Raji (cell line): Measurements from ENCODE around the gene EML1.

Source experiments
- POLR2A ChIP-seq: IDR thresholded peaks from 2 replicates; pipeline ENCODE4 v1.6.1; 2011; ENCODE audit warnings: low read depth, low read length, control low read depth; ENCODE audit not compliant: insufficient read depth

EML1 gene

DNA sequence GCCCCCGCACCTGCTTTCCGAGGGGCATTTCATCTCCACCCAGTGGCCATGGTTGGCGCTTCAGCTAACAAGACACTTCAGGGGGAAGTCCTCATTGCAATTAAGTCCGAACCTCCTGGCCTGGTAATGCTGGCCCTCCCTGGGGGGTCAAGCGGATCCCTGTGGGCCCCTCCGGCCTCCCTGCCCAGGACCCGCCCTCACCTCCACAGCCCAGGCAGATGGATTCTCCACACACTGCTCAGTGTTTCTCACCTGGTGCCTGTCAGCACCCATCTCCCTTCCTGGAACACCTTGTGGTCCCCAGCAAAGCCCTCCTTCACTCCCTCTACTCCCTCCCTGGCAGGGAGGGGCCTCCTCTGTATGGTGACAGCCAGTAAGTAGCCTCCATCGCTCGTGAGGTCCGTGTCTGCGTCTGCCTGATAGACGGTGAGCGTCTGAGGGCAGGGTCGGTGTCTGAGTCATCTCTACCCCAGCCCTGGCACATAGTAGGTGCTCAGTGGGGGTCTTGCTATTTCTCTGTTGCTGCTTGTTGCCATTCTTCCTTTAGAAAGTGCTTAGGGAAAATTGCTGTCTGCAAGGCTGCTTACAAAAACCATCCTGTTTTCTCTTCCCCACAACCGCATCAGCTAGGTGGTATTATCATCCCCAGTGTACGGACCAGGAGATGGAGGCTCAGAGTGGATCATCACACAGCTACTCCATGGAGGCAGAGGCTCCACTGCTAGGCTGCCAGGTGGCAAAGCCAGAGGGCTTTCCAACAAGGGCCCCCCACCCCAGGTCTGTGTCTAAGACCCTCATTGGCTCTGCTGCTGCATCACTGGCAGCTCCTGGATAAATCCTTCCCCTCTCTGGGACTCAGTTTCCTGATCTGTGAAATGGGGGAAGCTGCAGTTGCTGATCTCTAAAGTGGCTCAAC, 39.7 kb upstream of the EML1 start:
- TF ChIP-seq POLR2A = no peak

DNA sequence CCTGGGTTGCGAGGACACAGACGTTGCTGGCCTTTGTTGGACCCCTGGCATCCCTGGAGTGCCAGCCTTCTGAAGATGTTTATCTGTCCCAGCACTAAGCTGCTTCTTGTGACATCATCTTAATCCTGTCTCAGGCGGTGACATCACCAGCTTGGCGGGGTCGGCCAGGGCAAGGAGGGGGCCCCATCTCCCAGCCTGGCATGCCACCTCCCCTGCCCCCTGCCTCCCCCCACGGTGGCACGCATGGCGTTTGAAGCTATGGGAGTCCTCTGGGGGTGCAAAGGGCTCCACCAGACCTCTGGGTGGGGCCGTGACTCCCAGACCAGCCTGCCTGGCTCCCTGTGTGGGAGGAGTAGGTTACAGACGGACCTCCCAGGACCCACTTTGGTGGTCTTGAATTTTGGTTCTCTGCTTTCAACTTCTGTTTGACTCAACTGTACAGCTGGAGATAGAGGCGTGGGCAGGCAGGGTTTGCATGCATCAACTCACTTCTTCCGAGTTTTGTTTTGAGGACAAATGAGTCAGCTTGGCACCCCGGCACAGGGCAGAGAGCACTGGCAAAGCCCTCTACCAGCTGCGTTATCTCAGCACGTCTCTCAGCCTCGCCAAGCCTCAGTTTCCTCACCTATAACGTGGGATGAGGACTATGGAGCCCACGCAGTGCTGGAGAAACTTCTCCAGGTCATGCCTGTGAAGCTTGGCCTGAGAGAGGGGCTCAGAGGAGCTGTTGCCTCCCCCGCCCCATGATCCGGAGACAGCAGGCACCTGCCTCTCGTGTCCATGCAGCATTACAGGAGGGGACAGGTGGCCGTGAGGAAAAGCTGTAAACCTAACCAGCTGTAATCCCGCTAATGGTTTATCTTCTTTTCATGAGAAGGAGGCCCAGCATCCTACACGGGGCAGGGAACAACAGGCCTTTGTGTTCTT, 38.8 kb upstream of the EML1 start:
- TF ChIP-seq POLR2A = no peak

GRCh38 chr14:99755068-99755405, 38.2 kb upstream of the EML1 start:
- no peak for TF ChIP-seq POLR2A

DNA sequence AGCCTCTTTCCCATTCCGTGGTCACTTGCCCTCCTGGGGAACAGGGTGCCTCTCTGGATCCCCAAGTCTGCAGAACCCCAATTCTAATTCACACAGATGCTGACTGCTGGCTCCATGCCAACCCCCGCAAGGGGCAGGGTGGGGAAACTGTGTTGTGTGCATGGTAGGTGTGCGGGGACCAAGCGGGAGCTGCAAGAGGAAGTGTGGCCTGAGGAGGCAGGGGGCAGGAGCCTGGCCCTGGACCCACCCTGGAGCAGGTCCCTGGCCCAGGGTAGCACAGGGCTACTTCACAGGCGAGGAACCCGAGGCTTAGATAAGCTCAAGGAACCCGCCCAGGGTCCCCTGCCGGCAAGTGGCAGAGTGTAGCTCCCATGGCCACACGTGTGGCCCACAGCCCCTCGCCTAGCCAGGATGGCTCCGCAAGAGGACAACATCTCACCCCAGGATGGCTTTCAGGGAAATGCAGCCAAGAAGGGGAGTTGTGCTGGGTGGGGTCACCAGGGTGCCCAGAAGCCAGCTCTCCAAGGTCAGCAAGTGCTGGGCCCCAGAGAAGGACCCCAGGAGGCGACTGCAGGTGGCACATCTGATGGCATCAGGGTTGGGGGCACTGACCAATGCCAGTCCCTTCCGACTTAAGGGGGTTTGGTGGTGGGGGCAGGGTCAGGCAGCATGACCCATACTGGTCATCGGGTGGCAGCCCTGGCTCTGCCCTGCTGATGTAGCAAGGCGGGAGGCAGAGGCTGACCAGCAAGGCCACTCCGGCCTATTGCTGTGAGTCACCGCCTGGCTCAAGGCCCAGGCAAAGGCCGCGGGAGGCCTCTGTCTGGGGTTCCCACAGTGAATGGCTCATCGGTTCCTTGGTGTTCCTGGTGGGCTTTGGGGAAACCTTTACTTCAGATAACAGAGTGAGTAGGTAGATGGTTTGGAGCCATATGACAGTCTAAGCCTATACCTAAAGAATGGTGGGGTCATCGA, 37.3 kb upstream of the EML1 start:
- no peak for TF ChIP-seq POLR2A

GRCh38 chr14:99756796-99757195, 36.4 kb upstream of the EML1 start:
- TF ChIP-seq POLR2A = no peak

- no peak for TF ChIP-seq POLR2A
Measured at GRCh38 chr14:99757331-99758070, 35.7 kb upstream of the EML1 start.

GRCh38 chr14:99758121-99758821, 34.9 kb upstream of the EML1 start:
- no peak for TF ChIP-seq POLR2A

DNA sequence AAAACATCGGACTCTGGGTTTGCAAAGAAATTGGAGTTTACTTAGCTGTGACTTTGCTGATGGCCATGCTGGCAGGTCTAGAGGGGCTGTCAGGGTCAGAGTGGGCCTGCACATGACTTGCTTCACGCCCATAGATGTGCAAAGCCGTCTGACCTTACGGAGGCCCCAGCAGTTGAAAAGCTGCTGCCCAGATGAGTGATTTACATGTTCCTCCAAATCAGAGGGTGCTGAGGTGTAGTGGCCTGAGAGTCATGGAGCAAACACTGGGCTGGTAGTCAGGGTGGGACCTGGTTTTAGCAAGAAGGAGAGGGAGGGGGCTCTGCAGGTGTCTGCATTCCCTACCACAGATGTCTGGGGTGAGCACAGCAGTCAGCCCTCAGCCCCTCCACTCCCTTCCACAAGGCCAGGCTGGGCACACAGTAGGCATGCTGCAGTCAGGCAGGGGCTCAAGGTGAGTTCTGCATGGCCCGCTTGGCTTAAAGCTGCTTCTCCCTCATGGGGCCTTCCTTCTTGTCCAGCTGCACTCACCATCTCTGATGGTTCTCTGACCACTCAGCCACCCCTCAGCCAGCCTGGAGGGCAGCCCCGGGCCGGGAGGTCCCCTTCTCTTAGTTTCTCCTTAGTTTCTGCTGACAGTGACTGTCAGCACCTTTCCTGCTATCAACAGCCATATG, 34.2 kb upstream of the EML1 start:
- no peak for TF ChIP-seq POLR2A

DNA sequence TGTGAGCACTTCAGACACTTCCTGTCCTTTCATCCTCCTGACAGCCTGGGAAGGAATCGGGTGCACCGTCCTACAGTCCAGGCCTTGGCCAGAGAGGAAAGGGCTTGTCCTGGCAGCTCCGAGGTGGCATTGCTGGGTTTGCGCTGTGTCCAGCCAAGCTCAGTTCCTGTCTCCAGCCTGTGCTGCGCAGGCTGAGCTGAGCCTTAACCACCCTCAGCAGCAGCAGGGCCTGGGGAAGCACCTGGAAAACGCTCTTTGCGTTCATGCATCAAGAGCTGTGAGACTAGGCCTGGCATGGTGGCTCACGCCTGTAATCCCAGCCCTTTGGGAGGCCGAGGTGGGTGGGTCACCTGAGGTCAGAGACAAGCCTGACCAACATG, 33.7 kb upstream of the EML1 start:
- no peak for TF ChIP-seq POLR2A

- TF ChIP-seq POLR2A = no peak
Measured at GRCh38 chr14:99760817-99761216, 32.4 kb upstream of the EML1 start.

- TF ChIP-seq POLR2A = no peak
Measured at GRCh38 chr14:99763527-99764221, 29.5 kb upstream of the EML1 start.

- no peak for TF ChIP-seq POLR2A
Measured at GRCh38 chr14:99764222-99764706, 28.9 kb upstream of the EML1 start.

DNA sequence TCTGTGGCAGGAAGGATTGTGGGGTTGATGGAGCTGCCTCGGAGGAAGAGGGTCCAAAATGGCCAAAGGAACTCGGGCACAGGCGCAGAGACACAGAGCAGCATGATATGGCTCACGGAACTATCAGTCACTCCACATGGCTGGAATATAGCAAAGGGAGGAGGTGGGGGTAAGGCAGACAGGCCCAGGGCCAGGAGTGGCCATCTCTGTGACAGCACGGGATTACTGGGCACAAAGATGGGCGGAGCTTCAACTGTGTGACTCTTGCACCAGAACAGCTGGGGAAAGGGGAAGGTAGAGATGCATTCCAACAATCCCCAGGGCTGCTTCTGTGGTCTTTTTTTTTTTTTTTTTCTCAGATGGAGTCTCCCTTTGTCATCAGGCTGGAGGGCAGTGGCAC, 24.8 kb upstream of the EML1 start:
- no peak for TF ChIP-seq POLR2A

- TF ChIP-seq POLR2A = no peak
Measured at GRCh38 chr14:99769123-99769522, 24.1 kb upstream of the EML1 start.
